ENCODE measurements around the gene ILF3. TPM values are rescaled to one million over a fixed set of nuclear protein-coding genes. Genes with fewer than 3 reads are reported as not detected.

ILF3 gene
- total and polyA plus RNA-seq, 2 of the 13 experiments (the other 11 are each of a cell fraction or from before 2014, with no cell fraction given): 120 to 173 TPM

DNA sequence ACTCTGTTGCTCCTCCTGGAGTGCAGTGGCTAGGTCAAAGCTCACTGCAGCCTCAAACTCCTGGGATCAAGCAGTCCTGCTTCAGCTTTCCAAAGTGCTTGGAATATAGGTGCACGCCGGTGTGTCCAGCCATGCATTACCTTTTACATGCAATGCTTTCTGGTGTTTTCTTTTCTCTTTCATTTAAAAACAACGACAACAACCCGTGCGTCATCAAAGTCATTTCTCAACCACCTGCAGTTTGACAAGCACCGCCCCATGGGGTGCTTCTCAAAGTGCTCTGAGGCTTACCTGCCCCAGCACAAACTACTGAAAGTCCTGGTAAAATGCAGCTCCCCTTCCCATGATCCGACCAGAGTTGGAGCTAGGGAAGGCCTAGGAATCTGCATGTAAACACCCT, 54.1 kb downstream of the ILF3 start:
- no peaks in the 10 kb centered on the region for H3K79me2 ChIP-seq (ENCODE audit: insufficient read depth, low read length)
- ChIA-PET POLR2A (interaction anchor here (1.8 kb wide), 1 partner anchor 9 kb away, joined by 5 read pairs; the partner anchor contains the start of gene DNM2), CTCF (ENCODE audit: low intra/inter-chr PET ratio, low total read pairs) (no interaction called here)
- H3K36me3 ChIP-seq (replicated peaks in 1 of 2; ENCODE audit: control insufficient read depth in 1 of 2, insufficient read depth in 2 of 2, low read length in 2 of 2): peaks cover 2 to 4% of the 10 kb centered on the region in 2 experiments; a peak in 3 of 5 replicates
- H3K4me2 ChIP-seq (ENCODE audit: low read depth, low read length): no peak overlapping the region
- H4K20me1 ChIP-seq (ENCODE audit: insufficient read depth, low read length): no peaks in the 10 kb centered on the region
- H3K9me3 ChIP-seq (ENCODE audit: low read length): no peaks in the 10 kb centered on the region
- FAIRE-seq (no peak), ATAC-seq (no peak), DNase-seq (ENCODE audit: low spot score) (no peak)
- intact Hi-C loops (cut with micrococcal nuclease; ENCODE audit: unreplicated experiment) (no loop called here), in situ Hi-C loops (cut with HindIII; ENCODE audit: extremely low pct_ligation_motif_present, low pct_unique_long_range_greater_than_20kb) (no loop called here)
- H3K4me3 ChIP-seq (replicated peaks in 1 of 3; ENCODE audit: insufficient read depth in 1 of 3, low read depth in 2 of 3, low read length in 3 of 3): no peak overlapping the region
- H3K4me1 ChIP-seq (ENCODE audit: insufficient read depth, low read length): peaks cover 17% of the 10 kb centered on the region
- H3K27ac ChIP-seq (ENCODE audit: extremely low read length, insufficient read depth, low read length): no peak overlapping the region
- TF ChIP-seq, protein P1, sequence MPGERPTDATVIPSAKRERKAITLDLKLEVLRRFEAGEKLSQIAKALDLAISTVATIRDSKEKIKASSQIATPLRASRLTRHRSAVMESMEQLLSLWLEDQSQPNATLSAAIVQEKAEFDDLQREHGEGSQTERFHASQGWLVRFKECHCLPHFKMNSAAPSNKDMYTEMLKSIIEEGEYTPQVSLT (CRISPR knock-in tag; IDR thresholded peaks at IDR 0.05; ENCODE audit: borderline replicate concordance, low read depth): no peak
- WGBS (ENCODE audit: low lambda C conversion rate): 93% methylated on average over 7 of the region's 7 CpGs
- no peak overlapping the region for H3K9ac ChIP-seq (ENCODE audit: insufficient read depth, low read depth, low read length)
- BruUV-seq (replicated peaks): no TSS peak
- no peaks in the 10 kb centered on the region for H3K27me3 ChIP-seq (ENCODE audit: control insufficient read depth in 1 of 2, insufficient read depth in 2 of 2, low read length in 2 of 2)
- H2AFZ ChIP-seq (ENCODE audit: low read length): no peak overlapping the region

DNA sequence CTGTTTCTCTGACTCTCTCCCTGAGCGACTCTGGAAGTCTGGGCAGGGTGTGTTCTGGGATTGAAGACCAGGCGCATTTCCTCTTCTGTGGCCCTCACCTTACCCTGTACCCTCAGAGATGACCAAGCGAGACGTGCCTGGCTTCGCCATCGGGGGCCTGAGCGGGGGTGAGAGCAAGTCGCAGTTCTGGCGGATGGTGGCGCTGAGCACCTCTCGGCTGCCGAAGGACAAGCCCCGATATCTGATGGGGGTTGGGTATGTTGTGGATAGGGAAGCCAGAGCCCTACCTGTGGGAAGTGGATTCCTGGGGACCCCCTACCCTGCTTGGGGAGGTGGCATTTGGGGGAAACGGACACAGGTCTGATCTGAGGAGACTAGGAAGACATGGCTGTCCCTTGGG, 57.9 kb downstream of the ILF3 start:
- Histone ChIP-seq H4K20me1 (ENCODE audit: insufficient read depth, low read length) (no peaks in the 10 kb centered on the region), H3K27ac (ENCODE audit: extremely low read length, insufficient read depth, low read length) (no peak overlapping the region), H3K9ac (ENCODE audit: insufficient read depth, low read depth, low read length) (no peak overlapping the region), H3K4me3 (replicated peaks in 1 of 3; ENCODE audit: insufficient read depth in 1 of 3, low read depth in 2 of 3, low read length in 3 of 3) (no peak overlapping the region), H3K36me3 (replicated peaks in 1 of 2; ENCODE audit: control insufficient read depth in 1 of 2, insufficient read depth in 2 of 2, low read length in 2 of 2) (peaks cover 2 to 4% of the 10 kb centered on the region in 2 experiments; a peak in 3 of 5 replicates), H3K4me1 (ENCODE audit: insufficient read depth, low read length) (peaks cover 11% of the 10 kb centered on the region), H3K79me2 (ENCODE audit: insufficient read depth, low read length) (no peaks in the 10 kb centered on the region), H2AFZ (ENCODE audit: low read length) (no peak overlapping the region), H3K4me2 (ENCODE audit: low read depth, low read length) (no peak overlapping the region), H3K27me3 (ENCODE audit: control insufficient read depth in 1 of 2, insufficient read depth in 2 of 2, low read length in 2 of 2) (no peaks in the 10 kb centered on the region), H3K9me3 (ENCODE audit: low read length) (no peaks in the 10 kb centered on the region)
- ChIA-PET POLR2A (interaction anchor here (2.7 kb wide), 1 partner anchor 10 kb away, joined by 12 read pairs; the partner anchor contains the start of gene QTRT1), CTCF (ENCODE audit: low intra/inter-chr PET ratio, low total read pairs) (no interaction called here)
- FAIRE-seq: no peak
- no TSS peak for BruUV-seq (replicated peaks)
- TF ChIP-seq ATF7 (IDR thresholded peaks at IDR 0.05): no peak
- no peak for TF ChIP-seq ATF7 (CRISPR knock-in tag; IDR thresholded peaks at IDR 0.05)
- TF ChIP-seq, protein P2, sequence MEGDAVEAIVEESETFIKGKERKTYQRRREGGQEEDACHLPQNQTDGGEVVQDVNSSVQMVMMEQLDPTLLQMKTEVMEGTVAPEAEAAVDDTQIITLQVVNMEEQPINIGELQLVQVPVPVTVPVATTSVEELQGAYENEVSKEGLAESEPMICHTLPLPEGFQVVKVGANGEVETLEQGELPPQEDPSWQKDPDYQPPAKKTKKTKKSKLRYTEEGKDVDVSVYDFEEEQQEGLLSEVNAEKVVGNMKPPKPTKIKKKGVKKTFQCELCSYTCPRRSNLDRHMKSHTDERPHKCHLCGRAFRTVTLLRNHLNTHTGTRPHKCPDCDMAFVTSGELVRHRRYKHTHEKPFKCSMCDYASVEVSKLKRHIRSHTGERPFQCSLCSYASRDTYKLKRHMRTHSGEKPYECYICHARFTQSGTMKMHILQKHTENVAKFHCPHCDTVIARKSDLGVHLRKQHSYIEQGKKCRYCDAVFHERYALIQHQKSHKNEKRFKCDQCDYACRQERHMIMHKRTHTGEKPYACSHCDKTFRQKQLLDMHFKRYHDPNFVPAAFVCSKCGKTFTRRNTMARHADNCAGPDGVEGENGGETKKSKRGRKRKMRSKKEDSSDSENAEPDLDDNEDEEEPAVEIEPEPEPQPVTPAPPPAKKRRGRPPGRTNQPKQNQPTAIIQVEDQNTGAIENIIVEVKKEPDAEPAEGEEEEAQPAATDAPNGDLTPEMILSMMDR (CRISPR knock-in tag; IDR thresholded peaks at IDR 0.05): no peak
- no peak for TF ChIP-seq SNAPC2 (CRISPR knock-in tag; IDR thresholded peaks at IDR 0.05)
- intact Hi-C loops (cut with micrococcal nuclease; ENCODE audit: unreplicated experiment): loop anchor here (10.0 kb wide), 1 partner anchor 123 kb away; the partner anchor contains the start of gene TMED1
- in situ Hi-C loops (cut with HindIII; ENCODE audit: extremely low pct_ligation_motif_present, low pct_unique_long_range_greater_than_20kb): no loop called here
- DNase-seq (ENCODE audit: low spot score): no peak
- WGBS (ENCODE audit: low lambda C conversion rate): 96% methylated on average over 14 of the region's 14 CpGs
- ATAC-seq: no peak

Data from HepG2 (cell line).